A549 (cell line): ENCODE results near the gene FGF14.

ENCODE experiments used
- RAD21 ChIP-seq, 2 experiments: fragments of >200 bp in 1 of 2; sonication (Bioruptor Twin) in 1 of 2; formaldehyde crosslinking in 1 of 2; IDR thresholded peaks in 1 of 2; conservative IDR thresholded peaks in 1 of 2; 2 replicates in 1 of 2; 3 replicates in 1 of 2; pipeline ENCODE4 v1.6.1; 2012 to 2018; ENCODE audit warnings: inconsistent platforms in 1 of 2
- RCOR1 ChIP-seq: fragments of 150-350 bp; IDR thresholded peaks from 2 replicates; pipeline ENCODE4 v1.6.1; 2014; ENCODE audit warnings: antibody characterized with exemption, low read length, low read depth
- TF ChIP-seq, protein P1 (sequence below): fragments of 450-650 bp; IDR thresholded peaks from 2 replicates; pipeline ENCODE4 v1.6.1; 2014; ENCODE audit warnings: antibody characterized with exemption
- TF ChIP-seq, protein P2 (sequence below): fragments of >200 bp; sonication (Bioruptor Twin); formaldehyde crosslinking; IDR thresholded peaks from 3 replicates; pipeline ENCODE4 v1.5.1; 2016

DNA sequence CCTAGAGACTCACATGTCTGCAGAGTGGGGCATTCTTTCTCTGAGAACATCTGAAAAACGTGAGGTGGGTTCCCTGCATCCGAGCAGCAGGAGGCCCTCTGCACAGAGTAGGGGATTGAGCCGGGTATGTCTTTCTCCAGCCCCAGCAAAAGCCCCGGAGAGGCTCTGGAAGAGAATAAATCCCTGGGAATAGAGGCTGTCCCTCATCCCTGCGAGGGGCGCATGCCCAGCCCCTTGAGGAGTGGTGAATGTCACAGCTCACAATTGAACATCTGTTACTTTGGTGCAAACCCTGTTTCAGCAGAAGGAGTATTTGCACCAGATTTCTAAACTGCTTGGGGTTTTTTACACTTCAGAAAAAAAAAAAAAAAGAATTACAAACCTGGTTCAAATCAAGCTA lies 164.6 kb downstream of the FGF14 start:
- TF ChIP-seq, protein P1, sequence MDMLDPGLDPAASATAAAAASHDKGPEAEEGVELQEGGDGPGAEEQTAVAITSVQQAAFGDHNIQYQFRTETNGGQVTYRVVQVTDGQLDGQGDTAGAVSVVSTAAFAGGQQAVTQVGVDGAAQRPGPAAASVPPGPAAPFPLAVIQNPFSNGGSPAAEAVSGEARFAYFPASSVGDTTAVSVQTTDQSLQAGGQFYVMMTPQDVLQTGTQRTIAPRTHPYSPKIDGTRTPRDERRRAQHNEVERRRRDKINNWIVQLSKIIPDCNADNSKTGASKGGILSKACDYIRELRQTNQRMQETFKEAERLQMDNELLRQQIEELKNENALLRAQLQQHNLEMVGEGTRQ = no peak
- TF ChIP-seq RAD21 (conservative IDR thresholded peaks at IDR 0.05 in 1 of 2, IDR thresholded peaks at IDR 0.05 in 1 of 2) (no peak), RCOR1 (no peak)
- TF ChIP-seq, protein P2, sequence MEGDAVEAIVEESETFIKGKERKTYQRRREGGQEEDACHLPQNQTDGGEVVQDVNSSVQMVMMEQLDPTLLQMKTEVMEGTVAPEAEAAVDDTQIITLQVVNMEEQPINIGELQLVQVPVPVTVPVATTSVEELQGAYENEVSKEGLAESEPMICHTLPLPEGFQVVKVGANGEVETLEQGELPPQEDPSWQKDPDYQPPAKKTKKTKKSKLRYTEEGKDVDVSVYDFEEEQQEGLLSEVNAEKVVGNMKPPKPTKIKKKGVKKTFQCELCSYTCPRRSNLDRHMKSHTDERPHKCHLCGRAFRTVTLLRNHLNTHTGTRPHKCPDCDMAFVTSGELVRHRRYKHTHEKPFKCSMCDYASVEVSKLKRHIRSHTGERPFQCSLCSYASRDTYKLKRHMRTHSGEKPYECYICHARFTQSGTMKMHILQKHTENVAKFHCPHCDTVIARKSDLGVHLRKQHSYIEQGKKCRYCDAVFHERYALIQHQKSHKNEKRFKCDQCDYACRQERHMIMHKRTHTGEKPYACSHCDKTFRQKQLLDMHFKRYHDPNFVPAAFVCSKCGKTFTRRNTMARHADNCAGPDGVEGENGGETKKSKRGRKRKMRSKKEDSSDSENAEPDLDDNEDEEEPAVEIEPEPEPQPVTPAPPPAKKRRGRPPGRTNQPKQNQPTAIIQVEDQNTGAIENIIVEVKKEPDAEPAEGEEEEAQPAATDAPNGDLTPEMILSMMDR = no peak
